HCT116 (cell line): ENCODE results near the gene EEFSEC. TPM values are rescaled to one million over a fixed set of nuclear protein-coding genes. Genes with fewer than 3 reads are reported as not detected.

ENCODE experiments used
- ATAC-seq: fragments of 200-7000 bp; cut with Tn5 transposase; 2 replicates; pipeline ENCODE4 v1.9.1; 2020; ENCODE audit warnings: mild to moderate bottlenecking, moderate library complexity
- BruUV-seq: library from RNA; stranded (reverse); fragments of 400-500 nt; replicated peaks from 2 replicates; lab custom pipeline; 2021; lab: Mats Ljungman, UMichigan
- CTCF ChIA-PET: fragments of 300-600 bp; sonication (Branson Sonifier 250); formaldehyde crosslinking; loops from one replicate; lab custom pipeline; 2021; ENCODE audit warnings: antibody characterized with exemption; lab: Charles Lee
- POLR2A ChIA-PET: fragments of 300-600, 350-600 bp; sonication (Branson Sonifier 250); formaldehyde crosslinking; loops from one replicate; lab custom pipeline; 2021; ENCODE audit warnings: antibody characterized with exemption; lab: Charles Lee
- RAD21 ChIA-PET, 2 experiments: fragments of 300-600 bp; sonication (Branson Sonifier 250); formaldehyde crosslinking; loops; one replicate each; lab custom pipeline; 2023; ENCODE audit warnings: low total read pairs in 2 of 2; ENCODE audit not compliant: uncharacterized antibody in 2 of 2, unreplicated experiment in 2 of 2, low non-redundant PET in 1 of 2; lab: Charles Lee
- DNase-seq: peaks from one replicate; pipeline ENCODE4 v3.0.0-alpha.2; 2010; ENCODE audit warnings: low read depth, low spot score
- H2AFZ ChIP-seq: fragments of 200-600 bp; shearing (Covaris generic), sonication (generic); 2 replicates; pipeline ENCODE4 v1.6.1; 2017; ENCODE audit warnings: low read depth, mixed run types, mixed read lengths, antibody characterized with exemption, low read length; ENCODE audit not compliant: poor library complexity, severe bottlenecking
- H3K27ac ChIP-seq: 2 replicates; pipeline ENCODE4 v1.5.1; 2012; ENCODE audit warnings: low read depth, low read length
- H3K27me3 ChIP-seq: fragments of 200-600 bp; sonication (generic); 2 replicates; pipeline ENCODE4 v1.6.1; 2016; ENCODE audit warnings: mixed run types, low read length, mixed read lengths; ENCODE audit not compliant: insufficient read depth
- H3K36me3 ChIP-seq, 2 experiments: fragments of 200-500 bp in 1 of 2; fragments of 200-600 bp in 1 of 2; sonication (Bioruptor generic) in 1 of 2; sonication (generic) in 1 of 2; 2 replicates each; pipeline versions ENCODE4 v1.5.1 to v1.6.1; 2014 to 2016; ENCODE audit warnings: low read length in 2 of 2, inconsistent platforms in 1 of 2, mixed read lengths in 1 of 2, mixed run types in 1 of 2; ENCODE audit not compliant: insufficient read depth in 2 of 2, control insufficient read depth in 1 of 2
- H3K4me1 ChIP-seq, 2 experiments: fragments of 200-600 bp in 1 of 2; sonication (generic) in 1 of 2; 2 replicates each; pipeline versions ENCODE4 v1.5.1 to v1.6.1; 2012 to 2017; ENCODE audit warnings: low read length in 2 of 2, inconsistent platforms in 1 of 2, mild to moderate bottlenecking in 1 of 2, mixed read lengths in 1 of 2, mixed run types in 1 of 2, moderate library complexity in 1 of 2; ENCODE audit not compliant: insufficient read depth in 2 of 2, control insufficient read depth in 1 of 2
- H3K4me2 ChIP-seq: fragments of 200-600 bp; sonication (generic); 2 replicates; pipeline ENCODE4 v1.6.1; 2017; ENCODE audit warnings: mixed run types, low read length, mixed read lengths
- H3K4me3 ChIP-seq, 2 experiments: fragments of 200-600 bp in 1 of 2; sonication (generic) in 1 of 2; replicated peaks in 1 of 2; 2 replicates each; pipeline ENCODE4 v1.5.1; 2011 to 2016; ENCODE audit warnings: low read length in 2 of 2, control low read depth in 1 of 2, low read depth in 1 of 2, mild to moderate bottlenecking in 1 of 2, mixed read lengths in 1 of 2, mixed run types in 1 of 2
- H3K79me2 ChIP-seq: fragments of 200-600 bp; sonication (generic); 2 replicates; pipeline ENCODE4 v1.6.1; 2017; ENCODE audit warnings: mild to moderate bottlenecking, mixed run types, low read length, moderate library complexity, mixed read lengths; ENCODE audit not compliant: insufficient read depth
- H3K9ac ChIP-seq: fragments of 200-600 bp; sonication (generic); 2 replicates; pipeline ENCODE4 v1.6.1; 2016; ENCODE audit warnings: low read length, mixed read lengths
- H3K9me2 ChIP-seq: fragments of 200-600 bp; sonication (generic), shearing (Covaris generic); 2 replicates; pipeline ENCODE4 v1.6.1; 2017; ENCODE audit warnings: mixed run types, mild to moderate bottlenecking, moderate library complexity; ENCODE audit not compliant: insufficient read depth
- H3K9me3 ChIP-seq, 2 experiments: fragments of 200-500 bp in 1 of 2; fragments of 200-600 bp in 1 of 2; sonication (Bioruptor generic) in 1 of 2; sonication (generic) in 1 of 2; 2 replicates each; pipeline ENCODE4 v1.6.1; 2014 to 2017; ENCODE audit warnings: low read length in 2 of 2, mixed read lengths in 2 of 2, inconsistent platforms in 1 of 2, low read depth in 1 of 2, mild to moderate bottlenecking in 1 of 2, mixed run types in 1 of 2, moderate library complexity in 1 of 2; ENCODE audit not compliant: control insufficient read depth in 1 of 2, insufficient read depth in 1 of 2
- H4K20me1 ChIP-seq: fragments of 200-600 bp; sonication (generic), shearing (Covaris generic); 2 replicates; pipeline ENCODE4 v1.6.1; 2017; ENCODE audit warnings: mixed run types, mild to moderate bottlenecking, moderate library complexity; ENCODE audit not compliant: insufficient read depth
- CEBPB ChIP-seq: IDR thresholded peaks from 2 replicates; pipeline ENCODE4 v1.6.1; 2012; ENCODE audit warnings: low read depth
- EGR1 ChIP-seq: IDR thresholded peaks from 2 replicates; pipeline ENCODE4 v1.6.1; 2012; ENCODE audit warnings: low read depth
- ELF1 ChIP-seq: IDR thresholded peaks from 2 replicates; pipeline ENCODE4 v1.6.1; 2012; ENCODE audit warnings: low read depth, borderline replicate concordance
- EZH2phosphoT487 ChIP-seq: fragments of 200-600 bp; IDR thresholded peaks from 2 replicates; pipeline ENCODE4 v1.6.1; 2018; ENCODE audit warnings: antibody characterized with exemption, borderline replicate concordance
- JUND ChIP-seq: IDR thresholded peaks from 2 replicates; pipeline ENCODE4 v1.6.1; 2012
- RAD21 ChIP-seq: IDR thresholded peaks from 2 replicates; pipeline ENCODE4 v1.6.1; 2012; ENCODE audit warnings: low read depth, mild to moderate bottlenecking
- SIN3A ChIP-seq: IDR thresholded peaks from 2 replicates; pipeline ENCODE4 v1.6.1; 2012; ENCODE audit warnings: low read depth
- SP1 ChIP-seq: IDR thresholded peaks from 2 replicates; pipeline ENCODE4 v1.6.1; 2012; ENCODE audit warnings: low read depth
- SRF ChIP-seq: IDR thresholded peaks from 2 replicates; pipeline ENCODE4 v1.6.1; 2012; ENCODE audit warnings: low read depth
- YY1 ChIP-seq: IDR thresholded peaks from 2 replicates; pipeline ENCODE4 v1.6.1; 2011; ENCODE audit warnings: low read length, low read depth, moderate library complexity, mild to moderate bottlenecking; ENCODE audit not compliant: insufficient replicate concordance; ENCODE audit errors: extremely low read depth
- ZFX ChIP-seq: fragments of 450-650 bp; IDR thresholded peaks from 2 replicates; pipeline ENCODE4 v1.6.1; 2017
- ZNF274 ChIP-seq: fragments of 200-500 bp; sonication (Bioruptor generic); IDR thresholded peaks from 2 replicates; pipeline ENCODE4 v1.6.1; 2014; ENCODE audit warnings: mild to moderate bottlenecking, low read depth, low read length, inconsistent platforms
- intact Hi-C: fragments of 100-400 bp; cut with micrococcal nuclease; formaldehyde crosslinking; loops from 2 replicates; pipeline ENCODE4 v1.10.0; 2022
- total RNA-seq: library from RNA; stranded (reverse); gene quantifications from one replicate; pipeline ENCODE4 v1.2.1, GENCODE V29; 2021; ENCODE audit not compliant: unreplicated experiment
- TF ChIP-seq, protein P1 (sequence below): IDR thresholded peaks from 2 replicates; pipeline ENCODE4 v1.6.1; 2012; ENCODE audit warnings: low read depth
- TF ChIP-seq, protein P2 (sequence below): IDR thresholded peaks from 2 replicates; pipeline ENCODE4 v1.6.1; 2011; ENCODE audit warnings: mild to moderate bottlenecking, low read length, moderate library complexity; ENCODE audit not compliant: insufficient replicate concordance; ENCODE audit errors: extremely low read depth

Gene EEFSEC
- total RNA-seq, 1 experiment from 2014 or later = 16.1 TPM

GRCh38 chr3:128430731-128431130, 277.4 kb downstream of the EEFSEC start:
- H3K27me3 ChIP-seq = no peaks in the 10 kb centered on the region
- H3K4me3 ChIP-seq = no peak overlapping the region
- no peaks in the 10 kb centered on the region for H3K79me2 ChIP-seq
- TF ChIP-seq RAD21 = no peak
- intact Hi-C loops = no loop called here
- H3K9me2 ChIP-seq = no peaks in the 10 kb centered on the region
- POLR2A ChIA-PET = no interaction called here
- H3K36me3 ChIP-seq = no peaks in the 10 kb centered on the region
- H3K9ac ChIP-seq = no peak overlapping the region
- no peaks in the 10 kb centered on the region for H4K20me1 ChIP-seq
- ATAC-seq = no peak
- DNase-seq = no peak
- RAD21 ChIA-PET = no interaction called here
- no peak overlapping the region for H2AFZ ChIP-seq
- CTCF ChIA-PET = no interaction called here
- H3K4me2 ChIP-seq = no peak overlapping the region
- BruUV-seq = no TSS peak
- peaks cover 20 to 39% of the 10 kb centered on the region in 2 experiments for H3K4me1 ChIP-seq
- no peak overlapping the region for H3K27ac ChIP-seq
- H3K9me3 ChIP-seq = no peaks in the 10 kb centered on the region

DNA sequence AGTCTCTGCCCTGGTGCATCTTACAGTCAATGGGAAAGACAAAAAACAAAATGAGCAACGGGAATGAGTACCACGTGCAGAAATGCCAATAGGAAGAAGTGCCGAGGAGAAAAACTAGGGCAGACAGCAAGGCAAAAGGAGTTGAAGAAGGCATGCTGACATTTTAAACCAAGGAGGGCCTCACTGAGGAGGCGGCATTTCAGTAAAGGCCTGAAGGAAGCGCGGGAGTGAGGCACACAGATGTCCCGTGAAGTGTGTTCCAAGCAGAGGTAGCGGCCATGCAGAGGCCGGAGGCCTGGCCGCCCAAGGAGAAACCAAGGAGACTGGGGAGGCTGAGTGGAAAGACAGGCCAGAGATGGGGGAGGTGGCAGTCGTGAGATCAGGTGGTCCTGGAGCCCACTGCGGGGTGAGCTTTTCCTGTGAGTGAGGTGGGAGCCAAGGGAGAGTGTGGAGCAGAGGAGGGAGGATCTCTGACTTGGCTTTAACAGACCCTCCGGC, 278.6 kb downstream of the EEFSEC start:
- no peak overlapping the region for H2AFZ ChIP-seq
- no peaks in the 10 kb centered on the region for H4K20me1 ChIP-seq
- H3K27ac ChIP-seq = no peak overlapping the region
- POLR2A ChIA-PET = no interaction called here
- H3K9ac ChIP-seq = no peak overlapping the region
- H3K27me3 ChIP-seq = no peaks in the 10 kb centered on the region
- DNase-seq (no peak), ATAC-seq (no peak)
- no peaks in the 10 kb centered on the region for H3K36me3 ChIP-seq
- BruUV-seq = no TSS peak
- no peaks in the 10 kb centered on the region for H3K9me2 ChIP-seq
- no peaks in the 10 kb centered on the region for H3K9me3 ChIP-seq
- no peak overlapping the region for H3K4me3 ChIP-seq
- H3K79me2 ChIP-seq = no peaks in the 10 kb centered on the region
- H3K4me1 ChIP-seq = peaks cover 12 to 33% of the 10 kb centered on the region in 2 experiments; a peak in 3 of 4 replicates
- intact Hi-C loops = no loop called here
- RAD21 ChIA-PET = no interaction called here
- no peak overlapping the region for H3K4me2 ChIP-seq
- CTCF ChIA-PET = no interaction called here
- TF ChIP-seq ELF1 (no peak), RAD21 (no peak), EGR1 (no peak), EZH2phosphoT487 (no peak), SIN3A (no peak), ZFX (no peak), CEBPB (no peak), JUND (no peak), ZNF274 (no peak), SRF (no peak), YY1 (no peak), SP1 (no peak)
- TF ChIP-seq, protein P1, sequence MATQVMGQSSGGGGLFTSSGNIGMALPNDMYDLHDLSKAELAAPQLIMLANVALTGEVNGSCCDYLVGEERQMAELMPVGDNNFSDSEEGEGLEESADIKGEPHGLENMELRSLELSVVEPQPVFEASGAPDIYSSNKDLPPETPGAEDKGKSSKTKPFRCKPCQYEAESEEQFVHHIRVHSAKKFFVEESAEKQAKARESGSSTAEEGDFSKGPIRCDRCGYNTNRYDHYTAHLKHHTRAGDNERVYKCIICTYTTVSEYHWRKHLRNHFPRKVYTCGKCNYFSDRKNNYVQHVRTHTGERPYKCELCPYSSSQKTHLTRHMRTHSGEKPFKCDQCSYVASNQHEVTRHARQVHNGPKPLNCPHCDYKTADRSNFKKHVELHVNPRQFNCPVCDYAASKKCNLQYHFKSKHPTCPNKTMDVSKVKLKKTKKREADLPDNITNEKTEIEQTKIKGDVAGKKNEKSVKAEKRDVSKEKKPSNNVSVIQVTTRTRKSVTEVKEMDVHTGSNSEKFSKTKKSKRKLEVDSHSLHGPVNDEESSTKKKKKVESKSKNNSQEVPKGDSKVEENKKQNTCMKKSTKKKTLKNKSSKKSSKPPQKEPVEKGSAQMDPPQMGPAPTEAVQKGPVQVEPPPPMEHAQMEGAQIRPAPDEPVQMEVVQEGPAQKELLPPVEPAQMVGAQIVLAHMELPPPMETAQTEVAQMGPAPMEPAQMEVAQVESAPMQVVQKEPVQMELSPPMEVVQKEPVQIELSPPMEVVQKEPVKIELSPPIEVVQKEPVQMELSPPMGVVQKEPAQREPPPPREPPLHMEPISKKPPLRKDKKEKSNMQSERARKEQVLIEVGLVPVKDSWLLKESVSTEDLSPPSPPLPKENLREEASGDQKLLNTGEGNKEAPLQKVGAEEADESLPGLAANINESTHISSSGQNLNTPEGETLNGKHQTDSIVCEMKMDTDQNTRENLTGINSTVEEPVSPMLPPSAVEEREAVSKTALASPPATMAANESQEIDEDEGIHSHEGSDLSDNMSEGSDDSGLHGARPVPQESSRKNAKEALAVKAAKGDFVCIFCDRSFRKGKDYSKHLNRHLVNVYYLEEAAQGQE = no peak
- TF ChIP-seq, protein P2, sequence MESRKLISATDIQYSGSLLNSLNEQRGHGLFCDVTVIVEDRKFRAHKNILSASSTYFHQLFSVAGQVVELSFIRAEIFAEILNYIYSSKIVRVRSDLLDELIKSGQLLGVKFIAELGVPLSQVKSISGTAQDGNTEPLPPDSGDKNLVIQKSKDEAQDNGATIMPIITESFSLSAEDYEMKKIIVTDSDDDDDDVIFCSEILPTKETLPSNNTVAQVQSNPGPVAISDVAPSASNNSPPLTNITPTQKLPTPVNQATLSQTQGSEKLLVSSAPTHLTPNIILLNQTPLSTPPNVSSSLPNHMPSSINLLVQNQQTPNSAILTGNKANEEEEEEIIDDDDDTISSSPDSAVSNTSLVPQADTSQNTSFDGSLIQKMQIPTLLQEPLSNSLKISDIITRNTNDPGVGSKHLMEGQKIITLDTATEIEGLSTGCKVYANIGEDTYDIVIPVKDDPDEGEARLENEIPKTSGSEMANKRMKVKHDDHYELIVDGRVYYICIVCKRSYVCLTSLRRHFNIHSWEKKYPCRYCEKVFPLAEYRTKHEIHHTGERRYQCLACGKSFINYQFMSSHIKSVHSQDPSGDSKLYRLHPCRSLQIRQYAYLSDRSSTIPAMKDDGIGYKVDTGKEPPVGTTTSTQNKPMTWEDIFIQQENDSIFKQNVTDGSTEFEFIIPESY = no peak
